Fibroblast of the aortic adventitia (primary cell): Measurements from ENCODE around the gene LSM10. TPM values are rescaled to one million over a fixed set of nuclear protein-coding genes. Genes with fewer than 3 reads are reported as not detected.

Experiments used
- DNase-seq: peaks from one replicate; pipeline ENCODE4 v3.0.0-alpha.2; 2010; ENCODE audit warnings: low read depth
- H3K4me3 ChIP-seq: 2 replicates; pipeline ENCODE4 v1.5.1; 2011; ENCODE audit warnings: low read depth, mild to moderate bottlenecking, control low read depth, low read length, moderate library complexity
- small RNA-seq: library from RNA; depleted of rRNA; stranded (forward); fragments of <200 nt; gene quantifications from one replicate; pipeline ENCODE3, GENCODE V24; 2012
- total RNA-seq: library from RNA; depleted of rRNA; stranded (reverse); fragments of >200 nt; gene quantifications from 2 replicates; pipeline ENCODE4 v1.2.3, GENCODE V29; 2012; ENCODE audit warnings: low replicate concordance
- TF ChIP-seq, protein P1 (sequence below): IDR thresholded peaks from 2 replicates; pipeline ENCODE4 v1.5.1; 2011; ENCODE audit warnings: mild to moderate bottlenecking, low read length, control low read depth, inconsistent platforms; ENCODE audit not compliant: insufficient read depth

The LSM10 gene
- total RNA-seq, 1 donor, result 9.5 TPM

DNA sequence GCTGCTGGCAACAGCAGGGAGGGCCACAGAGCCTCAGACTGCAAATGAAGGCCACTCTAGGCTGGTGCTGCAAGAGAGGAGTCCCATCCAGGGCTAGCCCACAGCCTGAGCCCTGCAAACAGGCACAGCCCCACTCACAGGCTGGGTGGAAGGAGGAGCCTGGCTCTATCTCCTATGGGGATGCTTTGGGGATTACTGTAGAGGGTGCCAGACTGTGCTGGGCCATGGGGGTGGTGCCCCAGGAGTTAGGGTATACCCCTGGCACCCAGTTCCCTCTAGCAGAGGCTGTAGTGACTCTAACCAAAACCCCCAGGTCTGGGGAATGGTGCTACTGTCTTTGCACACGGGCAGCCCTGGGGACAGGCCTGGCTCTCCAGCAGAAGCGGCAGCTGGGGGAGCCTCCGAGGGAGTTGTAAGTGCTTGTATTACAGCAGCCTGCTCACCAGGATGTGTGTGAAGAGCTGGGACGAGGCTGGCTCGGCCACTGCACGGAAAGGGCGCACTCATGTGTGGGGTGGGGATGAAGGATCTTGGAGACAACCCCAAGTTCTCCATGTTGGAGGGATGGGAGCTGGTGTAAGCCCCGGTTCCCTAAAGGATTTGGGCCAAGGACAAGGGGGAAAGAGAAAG, 50.9 kb downstream of the LSM10 start:
- TF ChIP-seq, protein P1, sequence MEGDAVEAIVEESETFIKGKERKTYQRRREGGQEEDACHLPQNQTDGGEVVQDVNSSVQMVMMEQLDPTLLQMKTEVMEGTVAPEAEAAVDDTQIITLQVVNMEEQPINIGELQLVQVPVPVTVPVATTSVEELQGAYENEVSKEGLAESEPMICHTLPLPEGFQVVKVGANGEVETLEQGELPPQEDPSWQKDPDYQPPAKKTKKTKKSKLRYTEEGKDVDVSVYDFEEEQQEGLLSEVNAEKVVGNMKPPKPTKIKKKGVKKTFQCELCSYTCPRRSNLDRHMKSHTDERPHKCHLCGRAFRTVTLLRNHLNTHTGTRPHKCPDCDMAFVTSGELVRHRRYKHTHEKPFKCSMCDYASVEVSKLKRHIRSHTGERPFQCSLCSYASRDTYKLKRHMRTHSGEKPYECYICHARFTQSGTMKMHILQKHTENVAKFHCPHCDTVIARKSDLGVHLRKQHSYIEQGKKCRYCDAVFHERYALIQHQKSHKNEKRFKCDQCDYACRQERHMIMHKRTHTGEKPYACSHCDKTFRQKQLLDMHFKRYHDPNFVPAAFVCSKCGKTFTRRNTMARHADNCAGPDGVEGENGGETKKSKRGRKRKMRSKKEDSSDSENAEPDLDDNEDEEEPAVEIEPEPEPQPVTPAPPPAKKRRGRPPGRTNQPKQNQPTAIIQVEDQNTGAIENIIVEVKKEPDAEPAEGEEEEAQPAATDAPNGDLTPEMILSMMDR, result no peak
- no peak for DNase-seq
- H3K4me3 ChIP-seq, result no peak overlapping the region

DNA sequence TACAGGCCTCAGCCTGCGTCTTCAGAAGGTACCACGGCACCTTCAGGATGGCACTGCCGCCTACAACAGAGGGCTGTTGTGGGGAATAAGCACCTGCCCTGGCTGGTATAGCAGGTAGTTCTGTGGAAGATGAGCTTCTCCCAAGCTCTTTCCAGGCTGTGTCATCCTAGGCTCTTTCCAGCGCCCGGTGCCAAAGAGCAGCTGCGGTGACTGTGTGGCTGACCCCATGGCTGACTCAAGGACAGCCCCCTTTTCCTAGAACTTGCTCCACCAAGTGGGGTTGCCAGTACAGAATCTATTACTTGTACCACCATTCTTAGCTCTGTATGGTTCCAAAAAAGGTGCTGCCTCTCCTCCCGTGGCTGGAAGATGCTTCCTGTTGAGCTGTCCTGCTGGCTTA, 52.4 kb downstream of the LSM10 start:
- no peak overlapping the region for H3K4me3 ChIP-seq
- TF ChIP-seq, protein P1, result no peak
- DNase-seq, result no peak

DNA sequence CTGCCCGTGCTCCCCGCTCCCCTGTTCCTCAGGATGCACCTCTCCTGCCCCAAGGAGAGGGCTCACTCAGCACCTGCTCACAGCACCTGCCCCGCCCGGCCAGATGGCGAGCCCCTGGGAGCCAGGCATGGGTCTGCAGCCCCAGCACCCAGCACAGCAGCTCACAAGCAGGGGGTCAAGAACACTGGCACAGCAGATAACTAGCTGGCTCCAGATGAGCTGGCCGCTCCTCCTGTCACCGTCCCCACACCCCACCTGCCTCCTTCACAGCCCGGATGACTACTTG, 53.4 kb downstream of the LSM10 start:
- no peak overlapping the region for H3K4me3 ChIP-seq
- TF ChIP-seq, protein P1, result no peak
- DNase-seq, result no peak

DNA sequence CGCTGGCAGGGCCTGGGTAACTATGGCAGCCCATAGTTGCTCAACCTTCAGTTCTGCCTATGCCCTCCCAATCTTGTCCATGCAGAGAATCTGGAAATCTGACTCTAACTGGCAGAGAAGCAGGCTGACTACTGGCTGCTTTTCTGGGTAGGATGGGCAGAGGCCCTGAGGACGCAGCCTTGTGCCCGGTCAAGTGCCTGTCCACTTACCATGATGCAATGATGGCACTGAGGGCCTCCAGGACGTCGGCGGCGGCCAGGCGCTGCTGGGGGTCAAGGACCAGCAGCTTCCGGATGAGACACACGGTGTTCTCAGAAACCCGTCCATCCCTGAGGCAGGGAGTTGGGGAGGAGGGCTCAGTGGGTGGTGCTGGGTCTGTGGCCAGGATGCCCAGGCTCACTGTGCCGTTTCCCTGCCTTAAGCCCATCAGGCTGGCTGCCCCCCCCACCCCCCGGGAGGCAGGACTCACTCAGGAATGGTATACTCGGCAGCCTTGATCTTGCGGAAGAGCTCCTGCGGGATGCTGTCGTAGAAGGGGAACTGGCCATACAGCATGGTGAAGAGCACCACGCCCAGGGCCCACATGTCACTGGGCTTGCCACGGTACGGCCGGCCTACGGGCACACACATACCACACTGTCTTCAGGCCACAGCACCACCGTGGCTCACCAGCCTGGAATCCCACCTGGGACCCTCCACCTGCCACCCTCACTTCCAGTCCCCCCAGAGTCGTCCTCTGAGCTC, 53.9 kb downstream of the LSM10 start:
- TF ChIP-seq, protein P1, result no peak
- DNase-seq, result no peak
- H3K4me3 ChIP-seq, result no peak overlapping the region

Small RNAs within 50 kb of the gene (small RNA-seq; reads per million reads assigned to genes)
- gene RNU4-27P (not detected), gene SNORA63C (2.9 reads per million, percentile 80 among the genes with 10 or more reads in this experiment)

Other genes starting within 250 kb of the LSM10 start
- gene TRAPPC3, start 248.4 kb downstream of the LSM10 start, total RNA-seq, result 80.8 and 102 TPM in 2 replicates
- gene MAP7D1, start 241.7 kb downstream of the LSM10 start, total RNA-seq, result 114 and 180 TPM in 2 replicates
- 47.8 and 130 TPM in 2 replicates for gene THRAP3, start 173.5 kb downstream of the LSM10 start, total RNA-seq
- 5.2 and 9.3 TPM in 2 replicates for gene SH3D21, start 91.5 kb downstream of the LSM10 start, total RNA-seq
- 167 and 366 TPM in 2 replicates for gene EVA1B, start 74.3 kb downstream of the LSM10 start, total RNA-seq
- 7.0 and 12.9 TPM in 2 replicates for gene STK40, start 12.0 kb downstream of the LSM10 start, total RNA-seq
- gene OSCP1, start 52.5 kb upstream of the LSM10 start, total RNA-seq, result 2.7 and 8.7 TPM in 2 replicates
- gene MRPS15, start 66.5 kb upstream of the LSM10 start, total RNA-seq, result 26.0 and 56.2 TPM in 2 replicates
- not detected in 2 replicates for gene CSF3R, start 85.0 kb upstream of the LSM10 start, total RNA-seq